ENCODE measurements around the gene CD96. TPM values are rescaled to one million over a fixed set of nuclear protein-coding genes. Genes with fewer than 3 reads are reported as not detected.

CD96 gene
- polyA plus RNA-seq, 1 donor from 2014 or later = not detected

GRCh38 chr3:111585217-111585616 is 43.2 kb downstream of the CD96 start:
- Histone ChIP-seq H3K4me2 (ENCODE audit: low read length) (no peak overlapping the region), H3F3A (ENCODE audit: insufficient read depth, low read length, poor library complexity, severe bottlenecking) (no peaks in the 10 kb centered on the region), H3K79me2 (replicated peaks; ENCODE audit: insufficient read depth, low read length) (no peaks in the 10 kb centered on the region), H3K4me3 (ENCODE audit: low read length) (no peak overlapping the region), H3K9me3 (ENCODE audit: low read length) (no peaks in the 10 kb centered on the region), H3K36me3 (ENCODE audit: insufficient read depth, low read length) (no peaks in the 10 kb centered on the region), H3K27me3 (ENCODE audit: insufficient read depth, low read depth, low read length) (no peaks in the 10 kb centered on the region), H2AFZ (ENCODE audit: low read depth, low read length) (no peak overlapping the region), H3K9me2 (ENCODE audit: insufficient read depth, low read length) (no peaks in the 10 kb centered on the region), H3K9ac (ENCODE audit: low read length) (no peak overlapping the region), H4K20me1 (ENCODE audit: insufficient read depth) (no peaks in the 10 kb centered on the region), H3K27ac (ENCODE audit: low read length) (no peak overlapping the region)
- TF ChIP-seq, protein P1, sequence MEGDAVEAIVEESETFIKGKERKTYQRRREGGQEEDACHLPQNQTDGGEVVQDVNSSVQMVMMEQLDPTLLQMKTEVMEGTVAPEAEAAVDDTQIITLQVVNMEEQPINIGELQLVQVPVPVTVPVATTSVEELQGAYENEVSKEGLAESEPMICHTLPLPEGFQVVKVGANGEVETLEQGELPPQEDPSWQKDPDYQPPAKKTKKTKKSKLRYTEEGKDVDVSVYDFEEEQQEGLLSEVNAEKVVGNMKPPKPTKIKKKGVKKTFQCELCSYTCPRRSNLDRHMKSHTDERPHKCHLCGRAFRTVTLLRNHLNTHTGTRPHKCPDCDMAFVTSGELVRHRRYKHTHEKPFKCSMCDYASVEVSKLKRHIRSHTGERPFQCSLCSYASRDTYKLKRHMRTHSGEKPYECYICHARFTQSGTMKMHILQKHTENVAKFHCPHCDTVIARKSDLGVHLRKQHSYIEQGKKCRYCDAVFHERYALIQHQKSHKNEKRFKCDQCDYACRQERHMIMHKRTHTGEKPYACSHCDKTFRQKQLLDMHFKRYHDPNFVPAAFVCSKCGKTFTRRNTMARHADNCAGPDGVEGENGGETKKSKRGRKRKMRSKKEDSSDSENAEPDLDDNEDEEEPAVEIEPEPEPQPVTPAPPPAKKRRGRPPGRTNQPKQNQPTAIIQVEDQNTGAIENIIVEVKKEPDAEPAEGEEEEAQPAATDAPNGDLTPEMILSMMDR (IDR thresholded peaks at IDR 0.05; ENCODE audit: poor library complexity, severe bottlenecking) = no peak
- no peak for TF ChIP-seq EZH2 (IDR thresholded peaks at IDR 0.05; ENCODE audit: borderline replicate concordance, insufficient read depth, low read length, poor library complexity, severe bottlenecking)
- no peak for TF ChIP-seq SMC3 (conservative IDR thresholded peaks at IDR 0.05; ENCODE audit: poor library complexity)
- TF ChIP-seq EP300 (conservative IDR thresholded peaks at IDR 0.05; ENCODE audit: poor library complexity, severe bottlenecking) = no peak
- no peak for TF ChIP-seq MXI1 (conservative IDR thresholded peaks at IDR 0.05; ENCODE audit: poor library complexity, severe bottlenecking)
- no peak for TF ChIP-seq POLR2AphosphoS5 (IDR thresholded peaks at IDR 0.05)
- TF ChIP-seq RAD21 (conservative IDR thresholded peaks at IDR 0.05) = no peak
- TF ChIP-seq TAF1 (IDR thresholded peaks at IDR 0.05; ENCODE audit: low read depth) = no peak
- no peak for TF ChIP-seq REST (IDR thresholded peaks at IDR 0.05; ENCODE audit: borderline replicate concordance)

GRCh38 chr3:111588527-111588926 is 46.5 kb downstream of the CD96 start:
- TF ChIP-seq POLR2AphosphoS5 (IDR thresholded peaks at IDR 0.05) (no peak), SMC3 (conservative IDR thresholded peaks at IDR 0.05; ENCODE audit: poor library complexity) (no peak), MXI1 (conservative IDR thresholded peaks at IDR 0.05; ENCODE audit: poor library complexity, severe bottlenecking) (no peak), REST (IDR thresholded peaks at IDR 0.05; ENCODE audit: borderline replicate concordance) (no peak), EZH2 (IDR thresholded peaks at IDR 0.05; ENCODE audit: borderline replicate concordance, insufficient read depth, low read length, poor library complexity, severe bottlenecking) (no peak), EP300 (conservative IDR thresholded peaks at IDR 0.05; ENCODE audit: poor library complexity, severe bottlenecking) (no peak), TAF1 (IDR thresholded peaks at IDR 0.05; ENCODE audit: low read depth) (no peak), RAD21 (conservative IDR thresholded peaks at IDR 0.05) (no peak)
- TF ChIP-seq, protein P1 (IDR thresholded peaks at IDR 0.05; ENCODE audit: poor library complexity, severe bottlenecking) = no peak
- no peak overlapping the region for H3K9ac ChIP-seq (ENCODE audit: low read length)

More at GRCh38 chr3:111588527-111588926, 46.5 kb downstream of the CD96 start:
- H3K9me3 ChIP-seq (ENCODE audit: low read length) = no peaks in the 10 kb centered on the region
- H4K20me1 ChIP-seq (ENCODE audit: insufficient read depth) = no peaks in the 10 kb centered on the region
- H3K36me3 ChIP-seq (ENCODE audit: insufficient read depth, low read length) = no peaks in the 10 kb centered on the region
- no peaks in the 10 kb centered on the region for H3K79me2 ChIP-seq (replicated peaks; ENCODE audit: insufficient read depth, low read length)
- H3K9me2 ChIP-seq (ENCODE audit: insufficient read depth, low read length) = no peaks in the 10 kb centered on the region
- H3K27ac ChIP-seq (ENCODE audit: low read length) = no peak overlapping the region
- H3K4me2 ChIP-seq (ENCODE audit: low read length) = no peak overlapping the region
- H3K4me3 ChIP-seq (ENCODE audit: low read length) = no peak overlapping the region
- no peaks in the 10 kb centered on the region for H3K27me3 ChIP-seq (ENCODE audit: insufficient read depth, low read depth, low read length)
- no peak overlapping the region for H2AFZ ChIP-seq (ENCODE audit: low read depth, low read length)
- no peaks in the 10 kb centered on the region for H3F3A ChIP-seq (ENCODE audit: insufficient read depth, low read length, poor library complexity, severe bottlenecking)
